Measurements from ENCODE around the gene KRT72.
"Not testable (repeated sequence)": the region's sequence is repeated elsewhere in the genome, so short reads cannot be mapped to it uniquely, and the experiment has no call there.

Gene KRT72

DNA sequence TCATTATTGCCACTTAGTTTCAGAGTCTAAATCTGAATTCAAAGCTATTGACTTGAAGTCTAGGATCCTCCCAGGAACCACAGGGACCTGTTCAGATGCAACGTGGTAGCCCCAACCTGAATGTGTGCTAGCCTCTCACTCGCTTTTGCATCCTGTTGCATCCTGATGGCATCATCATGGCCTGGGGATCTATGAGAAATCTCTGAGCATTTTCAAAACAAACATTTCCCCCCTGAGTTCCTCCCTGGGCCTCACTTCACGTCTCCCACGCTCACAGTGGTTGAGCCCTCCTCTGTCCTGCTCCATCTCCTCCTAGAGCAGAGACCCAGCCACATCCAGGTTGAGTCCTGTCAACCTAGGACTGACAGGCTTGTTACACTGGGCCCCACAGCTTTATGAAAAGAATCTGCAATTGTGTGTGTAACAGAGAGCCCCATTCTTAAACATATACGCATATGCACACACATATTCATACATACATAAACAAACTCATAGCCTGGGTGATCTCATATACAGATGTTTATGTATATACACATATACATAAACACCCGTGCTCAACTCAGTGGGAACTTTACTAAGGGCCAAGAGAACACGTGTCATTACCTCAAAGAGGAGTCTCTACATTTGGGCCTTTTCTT lies 5.4 kb upstream of the KRT72 start:
- no peak for DNase-seq (ENCODE audit: low read depth in 2 of 2)

GRCh38 chr12:52606096-52606495 lies 4.8 kb upstream of the KRT72 start:
- no peak for DNase-seq (ENCODE audit: low read depth in 2 of 2)

- DNase-seq (ENCODE audit: low read depth in 2 of 2), result no peak
Observed at GRCh38 chr12:52605542-52605941, 4.3 kb upstream of the KRT72 start.

DNA sequence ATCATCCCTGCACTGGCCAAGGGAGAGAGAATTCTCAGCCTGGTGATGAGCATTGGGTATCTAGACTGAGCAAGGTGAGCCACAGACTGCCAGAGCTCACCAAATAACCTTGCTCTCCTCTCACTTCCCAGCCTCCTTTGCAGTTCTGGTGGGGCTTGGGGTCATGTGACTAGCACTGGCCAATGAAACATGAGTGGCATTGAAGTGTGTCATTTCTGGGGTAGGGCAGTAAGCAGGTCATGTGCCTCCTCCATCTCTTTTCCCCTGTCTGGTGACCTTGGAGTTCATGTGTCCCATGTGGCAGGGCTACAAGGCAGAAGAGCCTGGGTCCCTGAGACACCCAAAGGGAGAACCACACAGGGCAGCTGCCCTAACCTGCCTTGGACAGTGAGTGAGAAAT lies 3.6 kb upstream of the KRT72 start:
- DNase-seq (ENCODE audit: low read depth in 2 of 2), result no peak

GRCh38 chr12:52603314-52603713 lies 2.1 kb upstream of the KRT72 start:
- no peak for DNase-seq (ENCODE audit: low read depth in 2 of 2)

GRCh38 chr12:52602552-52602951 lies 1.3 kb upstream of the KRT72 start:
- no peak for DNase-seq (ENCODE audit: low read depth in 2 of 2)

DNA sequence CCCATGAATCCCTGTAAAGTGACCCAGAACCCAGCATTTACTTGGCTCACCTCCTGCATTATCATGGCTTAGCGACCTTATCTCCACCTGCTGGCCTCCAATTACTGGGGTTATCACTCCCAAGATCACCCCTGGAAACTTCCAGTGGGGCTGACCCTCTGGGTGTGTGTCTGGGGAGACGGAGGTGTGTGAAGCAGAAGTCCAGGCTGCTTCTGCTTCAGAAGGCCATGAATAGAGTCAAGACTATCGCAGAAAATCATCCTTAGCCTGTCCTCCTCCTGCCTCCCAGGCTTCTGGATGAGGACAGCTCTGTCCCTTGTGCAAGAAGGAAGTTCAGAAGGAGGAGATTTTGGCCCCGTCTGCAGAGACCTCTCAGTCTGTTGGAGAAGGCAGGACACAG lies 408 bp upstream of the KRT72 start:
- DNase-seq (ENCODE audit: low read depth in 2 of 2), result no peak

DNA sequence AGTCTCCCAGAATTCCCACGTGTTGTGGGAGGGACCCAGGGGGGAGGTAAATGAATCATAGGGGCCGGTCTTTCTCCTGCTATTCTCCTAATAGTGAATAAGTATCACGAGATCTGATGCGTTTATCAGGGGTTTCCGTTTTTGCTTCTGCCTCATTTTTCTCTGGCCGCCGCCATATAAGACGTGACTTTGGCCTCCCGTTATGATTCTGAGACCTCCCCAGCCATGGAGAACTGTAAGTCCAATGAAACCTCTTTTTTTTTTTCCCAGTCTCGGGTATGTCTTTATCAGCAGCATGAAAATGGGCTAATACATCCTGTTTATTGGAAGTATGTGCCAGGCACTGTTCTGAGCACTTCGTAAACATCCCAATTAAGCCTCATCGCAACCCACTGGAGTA lies 788 bp downstream of the KRT72 start:
- no peak for DNase-seq (ENCODE audit: low read depth in 2 of 2)

DNA sequence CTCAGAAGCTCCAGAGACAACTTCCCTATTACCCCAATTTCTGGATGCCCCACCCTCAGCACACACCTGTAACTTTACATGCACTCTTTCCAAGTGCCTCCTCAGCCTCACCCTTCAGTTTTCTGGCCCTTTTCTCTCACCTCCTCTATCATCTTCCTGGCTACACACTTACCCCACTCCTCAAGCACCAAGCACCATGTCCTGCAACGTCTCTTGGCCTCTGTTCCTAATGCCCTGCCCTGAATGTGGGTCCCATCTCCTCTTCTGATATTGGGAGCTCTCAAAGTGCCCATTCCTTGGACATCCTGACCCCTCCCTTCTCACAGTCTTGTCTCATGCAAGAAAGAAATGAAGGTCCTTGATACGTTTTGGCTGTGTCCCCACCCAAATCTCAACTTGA lies 1.2 kb downstream of the KRT72 start:
- DNase-seq (ENCODE audit: low read depth in 2 of 2), result no peak

- DNase-seq (ENCODE audit: low read depth in 2 of 2), result no peak
Observed at GRCh38 chr12:52598966-52599365, 2.3 kb downstream of the KRT72 start.

- not testable (repeated sequence) for DNase-seq (ENCODE audit: low read depth in 2 of 2)
Observed at GRCh38 chr12:52594237-52594636, 7.0 kb downstream of the KRT72 start.

- DNase-seq (ENCODE audit: low read depth in 2 of 2), result no peak
Observed at GRCh38 chr12:52591521-52591920, 9.7 kb downstream of the KRT72 start.

DNA sequence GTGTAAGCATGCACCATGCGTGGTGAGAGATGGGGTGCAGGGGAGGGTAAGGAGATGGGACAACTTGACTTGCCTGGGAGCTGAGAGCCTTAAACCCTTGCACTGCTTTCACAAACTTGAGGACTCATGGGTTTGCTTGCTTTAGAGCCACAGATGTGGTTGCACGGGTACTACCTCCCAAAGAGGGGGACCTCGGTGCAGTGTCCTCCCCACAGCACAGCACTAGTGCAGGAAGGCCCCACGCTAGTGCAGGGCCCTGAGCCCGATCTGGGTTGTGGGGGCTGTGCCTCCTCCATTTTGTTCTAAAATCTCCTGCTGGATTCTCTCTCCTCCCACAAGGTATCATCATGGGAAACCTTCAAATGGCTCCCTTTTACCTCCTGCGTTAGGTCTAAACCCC lies 11.2 kb downstream of the KRT72 start:
- DNase-seq (ENCODE audit: low read depth in 2 of 2), result no peak

DNA sequence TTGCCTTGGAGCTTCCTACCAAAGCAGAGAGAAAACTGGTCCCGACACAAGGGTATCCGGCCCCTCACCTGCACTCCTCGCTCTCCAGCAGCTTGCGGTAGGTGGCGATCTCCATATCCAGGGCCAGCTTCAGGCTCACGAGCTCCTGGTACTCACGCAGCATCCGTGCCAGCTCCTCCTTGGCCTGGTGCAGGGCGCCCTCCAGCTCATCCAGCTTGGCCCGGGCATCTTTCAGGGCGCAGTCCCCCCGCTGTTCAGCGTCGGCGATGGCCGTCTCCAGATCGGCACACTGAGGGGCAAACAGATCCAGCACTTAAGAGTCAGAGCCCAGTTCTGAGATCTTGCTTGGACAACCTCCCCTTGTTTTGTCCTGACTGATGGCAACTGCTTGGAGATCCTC lies 13.7 kb downstream of the KRT72 start:
- no peak for DNase-seq (ENCODE audit: low read depth in 2 of 2)

DNA sequence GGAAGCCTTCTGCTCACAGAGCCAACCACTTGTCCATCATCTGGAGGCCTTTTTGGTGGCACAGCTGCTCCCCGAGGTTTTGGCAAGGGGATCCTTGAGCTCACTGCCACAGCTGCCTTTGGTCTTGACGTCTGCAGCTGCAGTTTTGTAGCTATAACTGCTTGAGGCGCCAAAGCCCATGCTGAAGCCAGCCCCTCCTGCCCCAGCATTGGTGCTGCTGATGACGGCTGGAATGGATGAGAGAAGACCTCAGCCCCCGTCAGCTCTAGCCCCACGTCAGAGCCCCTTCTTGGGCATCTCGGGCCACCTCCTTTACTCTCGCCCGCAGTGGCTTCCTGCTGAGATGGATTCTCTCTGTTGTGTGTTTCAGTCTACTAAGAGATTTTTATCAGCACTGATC lies 15.3 kb downstream of the KRT72 start:
- DNase-seq (ENCODE audit: low read depth in 2 of 2), result peak in 1 of 2 donors; percentile 35

GRCh38 chr12:52585066-52585465 lies 16.2 kb downstream of the KRT72 start:
- no peak for DNase-seq (ENCODE audit: low read depth in 2 of 2)

DNA sequence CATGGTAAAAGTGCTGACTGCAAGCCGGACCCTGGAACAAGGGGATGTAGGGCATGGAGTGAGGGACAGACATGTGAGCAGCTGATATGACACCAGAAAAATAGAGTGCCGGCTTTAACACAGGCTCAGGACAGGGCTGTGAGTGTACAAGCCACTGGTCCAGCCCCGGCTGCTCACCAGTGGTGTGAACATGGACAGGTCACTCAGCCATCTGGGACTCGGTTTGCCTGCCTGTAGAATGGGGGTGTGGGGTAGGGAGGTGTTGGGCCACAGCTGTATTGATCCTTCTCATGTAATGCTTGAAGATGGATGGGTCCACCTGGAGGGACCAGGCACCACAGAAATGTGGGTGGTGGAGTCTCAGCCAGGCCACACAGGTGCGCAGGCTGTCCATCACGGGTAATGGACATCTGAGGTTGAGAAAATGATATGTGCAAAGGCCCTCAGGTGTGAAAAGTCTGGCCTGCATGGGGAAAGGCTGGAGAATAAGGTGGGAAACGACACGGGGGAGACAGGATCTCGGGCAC lies 17.0 kb downstream of the KRT72 start:
- DNase-seq (ENCODE audit: low read depth in 2 of 2), result no peak

- DNase-seq (ENCODE audit: low read depth in 2 of 2), result peak; percentile 31 to 39
Observed at GRCh38 chr12:52582971-52583456, 18.2 kb downstream of the KRT72 start.

GRCh38 chr12:52582486-52582885 lies 18.8 kb downstream of the KRT72 start:
- DNase-seq (ENCODE audit: low read depth in 2 of 2), result no peak

DNA sequence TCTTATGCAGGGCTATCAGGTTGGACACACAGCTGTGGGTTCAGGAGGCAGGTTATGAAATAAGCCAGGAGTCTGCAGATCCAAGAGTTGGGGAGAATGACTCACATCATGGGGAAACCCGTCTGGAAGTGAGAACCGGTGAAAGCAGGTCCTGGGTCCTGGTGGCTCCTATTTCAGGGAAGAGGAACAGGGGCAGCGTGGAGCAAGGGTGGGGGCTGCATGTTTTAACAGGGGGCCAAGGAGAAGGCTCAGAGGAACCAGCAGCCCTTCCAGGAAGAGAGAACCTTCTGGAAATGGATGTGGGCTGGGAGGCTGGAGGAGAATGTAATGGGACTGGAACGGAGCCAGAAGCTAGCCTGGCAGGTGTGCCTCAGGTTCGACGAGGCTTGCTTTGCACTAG lies 19.8 kb downstream of the KRT72 start:
- no peak for DNase-seq (ENCODE audit: low read depth in 2 of 2)

GRCh38 chr12:52581066-52581465 lies 20.2 kb downstream of the KRT72 start:
- no peak for DNase-seq (ENCODE audit: low read depth in 2 of 2)

DNA sequence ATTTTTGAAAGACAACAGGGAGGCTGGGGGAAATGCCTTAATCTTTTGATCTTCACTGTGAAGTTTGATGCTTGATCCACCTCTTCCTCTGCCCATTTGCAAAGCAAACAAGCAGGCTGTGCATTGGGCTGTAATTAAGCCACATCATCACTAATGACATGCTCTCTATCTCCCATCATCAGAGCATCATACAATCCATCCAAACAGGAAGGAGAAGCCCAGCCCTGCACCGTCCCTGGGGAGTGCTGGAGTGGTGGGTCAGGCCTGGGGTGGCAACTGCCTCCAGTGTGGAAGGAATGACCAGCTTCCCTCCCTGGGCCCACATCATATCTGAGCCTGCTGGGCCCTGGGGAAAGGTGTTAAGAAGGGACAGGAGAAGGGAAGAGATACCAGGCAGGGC lies 20.8 kb downstream of the KRT72 start:
- DNase-seq (ENCODE audit: low read depth in 2 of 2), result no peak

DNA sequence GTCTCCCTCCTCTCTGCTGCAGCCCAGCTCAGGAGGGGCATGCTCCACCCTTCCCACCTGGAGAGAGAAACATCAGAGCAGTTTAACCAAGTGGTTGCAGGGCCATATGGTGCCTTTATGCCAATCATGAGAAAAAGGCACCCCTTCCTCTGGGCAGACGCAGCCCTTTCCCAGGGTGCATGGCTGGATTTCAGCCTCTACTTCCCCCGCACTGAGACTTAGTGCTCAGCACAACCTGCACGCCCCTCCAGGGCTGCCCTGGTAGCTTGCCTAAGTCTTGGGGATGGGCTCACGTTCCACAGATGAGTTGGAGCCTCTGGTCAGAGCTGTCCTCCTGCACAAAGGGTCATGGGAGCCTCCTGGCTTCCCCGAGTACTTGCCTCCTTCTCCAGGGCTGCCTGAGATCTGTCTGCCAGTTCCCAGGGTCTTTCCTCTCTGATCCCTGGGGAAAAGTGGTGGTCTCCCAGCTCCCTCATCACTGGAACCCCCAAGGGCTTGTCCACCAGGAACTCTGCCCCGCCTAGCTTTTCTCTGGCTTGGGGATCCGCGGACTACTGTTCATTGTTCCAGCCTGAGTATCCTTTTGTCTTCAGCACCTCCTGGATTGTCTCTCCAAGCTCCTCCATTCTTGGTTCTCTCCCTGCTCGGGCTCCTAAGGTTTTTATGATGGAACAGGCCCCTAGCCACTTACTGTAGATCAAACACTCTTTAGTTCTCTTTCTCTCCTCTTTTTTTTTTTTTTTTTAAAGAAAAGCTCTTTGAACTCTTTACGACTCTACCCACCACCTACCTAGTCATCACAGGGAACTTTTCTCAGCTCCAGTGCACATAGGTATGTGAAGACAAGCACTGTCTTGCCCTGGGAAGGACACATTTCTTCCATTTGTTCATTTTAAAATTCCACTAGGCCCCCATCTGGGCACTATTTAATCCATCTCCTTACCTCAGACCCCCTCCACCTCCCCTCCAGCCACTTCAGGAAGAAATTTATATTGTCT lies 21.5 kb downstream of the KRT72 start:
- DNase-seq (ENCODE audit: low read depth in 2 of 2), result no peak

All from stimulated activated CD4-positive, alpha-beta T cell treated with anti-CD3 and anti-CD28 coated beads, Interleukin-1b, Interleukin-23, amount 100 ng/mL, for 1 hour (primary cell).